Inflammatory macrophage treated with lipopolysaccharide for 4 hours (primary cell): ENCODE results near the gene ABL1.
"Not testable (repeated sequence)": the region's sequence is repeated elsewhere in the genome, so short reads cannot be mapped to it uniquely, and the experiment has no call there.

Experiments used
- DNase-seq: peaks from one replicate; pipeline ENCODE4 v3.0.0-alpha.2; 2020

ABL1 gene

GRCh38 chr9:130825809-130826208 lies 9.2 kb upstream of the ABL1 start:
- DNase-seq = no peak

- DNase-seq = no peak
Observed at GRCh38 chr9:130829762-130830161, 5.3 kb upstream of the ABL1 start.

GRCh38 chr9:130830231-130830760 lies 4.8 kb upstream of the ABL1 start:
- no peak for DNase-seq

GRCh38 chr9:130831077-130831476 lies 4.0 kb upstream of the ABL1 start:
- no peak for DNase-seq

GRCh38 chr9:130833031-130833990 lies 1.7 kb upstream of the ABL1 start:
- DNase-seq = no peak

- peak; percentile 29 for DNase-seq
Observed at GRCh38 chr9:130835441-130836298, 616 bp downstream of the ABL1 start.

- DNase-seq = no peak
Observed at GRCh38 chr9:130837002-130837511, 2.0 kb downstream of the ABL1 start.

GRCh38 chr9:130837643-130838042 lies 2.6 kb downstream of the ABL1 start:
- no peak for DNase-seq

GRCh38 chr9:130839132-130840111 lies 4.4 kb downstream of the ABL1 start:
- peak; percentile 37 for DNase-seq

GRCh38 chr9:130842545-130842944 lies 7.5 kb downstream of the ABL1 start:
- peak; percentile 35 for DNase-seq

- no peak for DNase-seq
Observed at GRCh38 chr9:130843049-130843908, 8.2 kb downstream of the ABL1 start.

GRCh38 chr9:130844044-130844451 lies 9.0 kb downstream of the ABL1 start:
- no peak for DNase-seq

- no peak for DNase-seq
Observed at GRCh38 chr9:130845254-130845653, 10.2 kb downstream of the ABL1 start.

- DNase-seq = no peak
Observed at GRCh38 chr9:130845901-130846481, 10.9 kb downstream of the ABL1 start.

- no peak for DNase-seq
Observed at GRCh38 chr9:130846487-130847305, 11.6 kb downstream of the ABL1 start.

GRCh38 chr9:130847306-130848217 lies 12.5 kb downstream of the ABL1 start:
- DNase-seq = peak; percentile 65

- not testable (repeated sequence) for DNase-seq
Observed at GRCh38 chr9:130848514-130848913, 13.5 kb downstream of the ABL1 start.

- DNase-seq = no peak
Observed at GRCh38 chr9:130849356-130849755, 14.3 kb downstream of the ABL1 start.
